DND-41 (cell line): Measurements from ENCODE around the gene GALM.

Experiments
- EZH2 ChIP-seq: IDR thresholded peaks from 3 replicates; pipeline ENCODE4 v1.6.1; 2012; ENCODE audit warnings: borderline replicate concordance, low read depth, mild to moderate bottlenecking, moderate library complexity, low read length, inconsistent platforms; ENCODE audit not compliant: severe bottlenecking
- TF ChIP-seq, protein P1 (sequence below): IDR thresholded peaks from 2 replicates; pipeline ENCODE4 v1.5.1; 2012; ENCODE audit warnings: borderline replicate concordance, low read length, moderate library complexity, mild to moderate bottlenecking; ENCODE audit not compliant: poor library complexity, severe bottlenecking; ENCODE audit errors: extremely low read depth

DNA sequence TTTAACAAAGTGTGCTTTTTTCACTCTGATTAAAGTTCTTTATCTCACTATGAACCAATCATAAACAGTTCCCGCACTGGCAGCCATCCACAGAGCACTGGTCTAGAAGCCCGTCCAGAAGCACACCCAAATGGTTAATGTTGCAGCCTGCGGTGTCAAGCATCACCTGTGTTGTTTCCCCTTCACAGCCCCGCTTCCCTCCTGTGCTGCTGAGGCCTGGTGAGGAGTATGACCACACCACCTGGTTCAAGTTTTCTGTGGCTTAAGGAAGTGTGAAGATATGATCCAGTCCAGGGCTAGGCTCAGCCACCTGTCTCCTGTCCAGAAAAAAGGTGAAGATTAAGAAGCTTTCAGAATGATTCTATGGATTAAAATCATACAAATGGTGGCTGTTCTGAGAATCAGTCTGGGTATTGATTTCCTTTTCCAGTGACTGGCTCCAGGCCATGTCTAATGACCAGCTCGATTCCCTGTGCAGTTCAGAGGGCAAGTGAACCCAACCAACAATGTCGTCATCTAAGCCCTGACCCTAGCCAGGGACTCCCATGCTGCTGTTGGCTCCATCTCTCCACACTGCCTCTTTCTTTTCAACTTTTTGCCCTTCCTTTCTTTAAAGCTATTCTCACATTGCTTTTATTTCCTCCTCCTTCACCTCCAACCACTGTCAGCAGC, 67.5 kb downstream of the GALM start:
- TF ChIP-seq, protein P1, sequence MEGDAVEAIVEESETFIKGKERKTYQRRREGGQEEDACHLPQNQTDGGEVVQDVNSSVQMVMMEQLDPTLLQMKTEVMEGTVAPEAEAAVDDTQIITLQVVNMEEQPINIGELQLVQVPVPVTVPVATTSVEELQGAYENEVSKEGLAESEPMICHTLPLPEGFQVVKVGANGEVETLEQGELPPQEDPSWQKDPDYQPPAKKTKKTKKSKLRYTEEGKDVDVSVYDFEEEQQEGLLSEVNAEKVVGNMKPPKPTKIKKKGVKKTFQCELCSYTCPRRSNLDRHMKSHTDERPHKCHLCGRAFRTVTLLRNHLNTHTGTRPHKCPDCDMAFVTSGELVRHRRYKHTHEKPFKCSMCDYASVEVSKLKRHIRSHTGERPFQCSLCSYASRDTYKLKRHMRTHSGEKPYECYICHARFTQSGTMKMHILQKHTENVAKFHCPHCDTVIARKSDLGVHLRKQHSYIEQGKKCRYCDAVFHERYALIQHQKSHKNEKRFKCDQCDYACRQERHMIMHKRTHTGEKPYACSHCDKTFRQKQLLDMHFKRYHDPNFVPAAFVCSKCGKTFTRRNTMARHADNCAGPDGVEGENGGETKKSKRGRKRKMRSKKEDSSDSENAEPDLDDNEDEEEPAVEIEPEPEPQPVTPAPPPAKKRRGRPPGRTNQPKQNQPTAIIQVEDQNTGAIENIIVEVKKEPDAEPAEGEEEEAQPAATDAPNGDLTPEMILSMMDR = no peak
- no peak for TF ChIP-seq EZH2
